GM23248 (cell line): Measurements from ENCODE around the gene CMTM8.

Experiments used
- EZH2 ChIP-seq: fragments of 200-600 bp; sonication (generic); IDR thresholded peaks from 2 replicates; pipeline ENCODE4 v1.6.1; 2018; ENCODE audit warnings: antibody characterized with exemption, mild to moderate bottlenecking; ENCODE audit not compliant: insufficient read depth, poor library complexity, severe bottlenecking
- EZH2phosphoT487 ChIP-seq: fragments of 200-600 bp; sonication (generic); IDR thresholded peaks from 2 replicates; pipeline ENCODE4 v1.6.1; 2018; ENCODE audit warnings: antibody characterized with exemption, moderate library complexity, mild to moderate bottlenecking, low read depth; ENCODE audit not compliant: insufficient read depth

DNA sequence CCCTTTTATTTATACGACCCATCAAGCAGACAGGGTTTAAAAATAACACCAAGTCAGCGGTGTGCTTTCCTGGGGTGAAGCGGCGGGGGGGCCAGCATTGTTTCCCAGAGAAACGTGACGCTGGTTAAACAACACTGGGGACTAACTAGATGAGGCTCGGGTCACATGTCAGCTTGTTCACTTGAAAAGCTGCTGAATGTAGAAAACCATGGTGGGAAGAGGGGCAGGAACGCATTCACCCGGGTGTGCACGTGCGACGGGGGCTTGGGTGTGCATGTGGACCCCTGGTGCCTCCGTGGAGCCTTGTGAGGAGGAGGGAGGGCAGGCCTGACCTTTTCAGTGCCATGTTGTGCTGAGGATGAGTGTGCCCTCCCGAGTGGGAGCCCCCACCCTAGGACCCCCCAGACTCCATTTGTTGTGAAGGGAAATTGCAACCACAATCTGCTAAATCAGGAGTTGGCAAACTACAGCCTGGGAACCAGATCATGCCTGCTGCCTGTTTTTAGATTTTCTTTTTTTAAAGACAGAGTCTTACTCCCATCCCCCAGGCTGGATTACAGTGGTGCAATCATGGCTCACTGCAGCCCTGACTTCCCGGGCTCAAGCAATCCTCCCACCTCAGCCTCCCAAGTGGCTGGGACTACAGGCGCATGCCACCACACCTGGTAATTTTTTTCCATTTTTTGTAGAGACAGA lies 82.8 kb downstream of the CMTM8 start:
- TF ChIP-seq EZH2phosphoT487 (no peak), EZH2 (no peak)
